Heart right ventricle (tissue), 16 donors: Measurements from ENCODE around the gene SPTSSA. TPM values are rescaled to one million over a fixed set of nuclear protein-coding genes. Genes with fewer than 3 reads are reported as not detected.

ENCODE experiments used
- ATAC-seq, 8 donors: fragments of 200-7000 bp; cut with Tn5 transposase; one replicate each; pipeline ENCODE4 v1.9.1; 2020; ENCODE audit warnings: mild to moderate bottlenecking in 8 of 8, moderate library complexity in 8 of 8, moderate number of reproducible peaks in 1 of 8
- DNase-seq, 2 donors: peaks; one replicate each; pipeline ENCODE4 v3.0.0-alpha.2; 2020
- H3K27ac ChIP-seq, 10 donors: fragments of 200-600 bp; sonication (generic) in 2 of 10; one replicate each; pipeline versions ENCODE4 v1.5.0 to v1.8.0; 2020 to 2022; ENCODE audit warnings: mild to moderate bottlenecking in 3 of 10
- H3K27me3 ChIP-seq, 7 donors: fragments of 200-600 bp; one replicate each; pipeline ENCODE4 v1.8.0; 2021 to 2022; ENCODE audit warnings: mild to moderate bottlenecking in 2 of 7
- H3K36me3 ChIP-seq, 9 donors: fragments of 200-600 bp; sonication (generic) in 1 of 9; one replicate each; pipeline versions ENCODE4 v1.5.0 to v1.8.0; 2020 to 2022; ENCODE audit warnings: mild to moderate bottlenecking in 2 of 9
- H3K4me1 ChIP-seq, 9 donors: fragments of 200-600 bp; sonication (generic) in 1 of 9; one replicate each; pipeline versions ENCODE4 v1.5.0 to v1.8.0; 2020 to 2022; ENCODE audit warnings: mild to moderate bottlenecking in 4 of 9
- H3K4me3 ChIP-seq, 10 donors: fragments of 200-600 bp; sonication (generic) in 2 of 10; one replicate each; pipeline versions ENCODE4 v1.5.0 to v1.8.0; 2020 to 2022; ENCODE audit warnings: mild to moderate bottlenecking in 7 of 10, moderate library complexity in 2 of 10
- H3K9me3 ChIP-seq, 11 donors: fragments of 200-600 bp in 10 of 11; sonication (generic) in 2 of 11; one replicate each; pipeline versions ENCODE4 v1.5.0 to v1.8.0; 2013 to 2022; ENCODE audit warnings: mild to moderate bottlenecking in 2 of 11, control low read depth in 1 of 11, moderate library complexity in 1 of 11
- CTCF ChIP-seq, 9 donors: fragments of 200-600 bp; sonication (generic) in 2 of 9; IDR thresholded peaks; one replicate each; pipeline versions ENCODE4 v1.5.0 to v1.8.0; 2021 to 2022; ENCODE audit warnings: antibody characterized with exemption in 9 of 9, mild to moderate bottlenecking in 5 of 9, moderate library complexity in 1 of 9
- WGBS, 2 donors: extraction: QIAGEN DNeasy Blood & Tissue Kit; methylation state at CpG; one replicate each; pipeline ENCODE4 v1.1.7; 2013; ENCODE audit warnings: inconsistent platforms in 1 of 2; 5-methylcytosine and 5-hydroxymethylcytosine counted together
- intact Hi-C, 10 donors: fragments of 100-400 bp; cut with DNase I; formaldehyde crosslinking; loops; one replicate each; pipeline versions ENCODE4 v1.11.1 to v1.14.2; 2022
- polyA plus RNA-seq, 2 donors: library from polyadenylated mRNA; stranded (reverse); fragments of 200-250 nt; gene quantifications; one replicate each; pipeline ENCODE4 v1.2.3, GENCODE V29; 2013
- total RNA-seq, 10 donors: library from RNA; stranded (reverse); fragmentation: NEBNext Ultra II Directional in 3 of 10; extraction: Animal tissue kit (Norgen Biotek cat#: 25700) in 3 of 10; gene quantifications; one replicate each; pipeline versions ENCODE4 v1.2.1 to v1.2.4, GENCODE V29; 2021 to 2023
- donor health status: Arrhythmogenic right ventricular cardiomyopathy.
- donor health status: ischemic (EF 13 %, LVEDD 7.1; RV severe dilation, severe dysfunction).
- donor health status: healthy with polysubstance abuse.
- donor health status: DM: no; HTN: yes; CAD: no.
- donor health status: DM: no; HTN: no; CAD: no.
- donor health status: ischemic (EF 25% LVEDD 6.9; RV normal size, moderate dysfunction).
- donor health status: ischemic (EF 25% LVEDD 5.7; RV mildly dilated, moderate dysfunction).
- donor health status: healthy.
- donor health status: DM: yes; HTN: yes; CAD: no.
- donor health status: Ischemic cardiomyopathy.
- donor health status: ischemic (EF 35%, LVEDD 5.7; RV mildly dilated, moderate dysfunction).
- donor health status: nonischemic (EF 11% LVEDD 7.7; RV severe dilation, severe dysfunction).
- donor health status: DM: yes; HTN: yes; CAD: no.
- donor health status: PGD.
- donor health status: ischemic (EF 29% LVEDD 5.4; RV normal size, mild dysfunction).
- donor health status: nonischemic (EF 23%, LVEDD 6.1; RV moderate dilation, normal function).

SPTSSA gene
- total and polyA plus RNA-seq, 12 donors, result 9.7 to 30.7 (median 12.8) TPM

GRCh38 chr14:34502545-34503225 is 40.6 kb upstream of the SPTSSA start:
- peak in 1 of 8 donors; percentile 28 for ATAC-seq
- Histone ChIP-seq H3K36me3 (no peaks in the 10 kb centered on the region), H3K27ac (peak overlapping the region in 2 of 10 donors; percentile 12 to 47), H3K9me3 (no peaks in the 10 kb centered on the region), H3K4me3 (no peak overlapping the region), H3K4me1 (peaks cover 0 to 13% (median 4%) of the 10 kb centered on the region in 9 donors), H3K27me3 (no peaks in the 10 kb centered on the region)
- no peak for DNase-seq
- TF ChIP-seq CTCF (IDR thresholded peaks at IDR 0.05), result no peak
- WGBS, 2 donors, result 46 to 56% methylated on average over 2 of the region's 2 CpGs
- intact Hi-C loops, result loop anchor here in 1 of 10 donors (5.0 kb wide), 1 partner anchor 35 kb away; the partner anchor contains the start of gene EAPP

- Histone ChIP-seq H3K4me1 (peaks cover 0 to 13% (median 7%) of the 10 kb centered on the region in 9 donors), H3K9me3 (no peaks in the 10 kb centered on the region), H3K27me3 (no peaks in the 10 kb centered on the region), H3K36me3 (no peaks in the 10 kb centered on the region), H3K27ac (peak overlapping the region in 2 of 10 donors; percentile 12 to 47), H3K4me3 (no peak overlapping the region)
- intact Hi-C loops, result loop anchor here in 1 of 10 donors (5.0 kb wide), 1 partner anchor 35 kb away; the partner anchor contains the start of gene EAPP
- 80 to 81% methylated on average over 2 of the region's 2 CpGs for WGBS, 2 donors
- no peak for ATAC-seq
- no peak for DNase-seq
- TF ChIP-seq CTCF (IDR thresholded peaks at IDR 0.05), result no peak
Measured at GRCh38 chr14:34502001-34502400, 40.0 kb upstream of the SPTSSA start.

GRCh38 chr14:34501004-34501580 is 39.1 kb upstream of the SPTSSA start:
- Histone ChIP-seq H3K9me3 (no peaks in the 10 kb centered on the region), H3K36me3 (no peaks in the 10 kb centered on the region), H3K4me3 (no peak overlapping the region), H3K27me3 (no peaks in the 10 kb centered on the region), H3K27ac (no peak overlapping the region), H3K4me1 (peaks cover 0 to 20% (median 7%) of the 10 kb centered on the region in 9 donors)
- WGBS, 2 donors, result 96% methylated on average over 4 to 5 of the region's 5 CpGs
- ATAC-seq, result no peak
- TF ChIP-seq CTCF (IDR thresholded peaks at IDR 0.05), result no peak
- no peak for DNase-seq
- intact Hi-C loops, result loop anchor here in 1 of 10 donors (5.0 kb wide), 1 partner anchor 36 kb away; the partner anchor contains the start of gene EAPP

- intact Hi-C loops, result loop anchor here in 6 of 10 donors (5.0 to 10.0 kb wide), 3 partner anchors 134 to 167 kb away; no protein-coding TSS in a partner anchor
- no peaks in the 10 kb centered on the region for H3K27me3 ChIP-seq
- H3K27ac ChIP-seq, result no peak overlapping the region
- TF ChIP-seq CTCF (IDR thresholded peaks at IDR 0.05), result peak; percentile 16 to 53 (median 43)
- DNase-seq (no peak), ATAC-seq (no peak)
- H3K36me3 ChIP-seq, result no peaks in the 10 kb centered on the region
- 91 to 93% methylated on average over 6 of the region's 6 CpGs for WGBS, 2 donors
- no peak overlapping the region for H3K4me3 ChIP-seq
- H3K9me3 ChIP-seq, result no peaks in the 10 kb centered on the region
- H3K4me1 ChIP-seq, result peaks cover 0 to 23% (median 7%) of the 10 kb centered on the region in 9 donors
Measured at GRCh38 chr14:34498684-34499412, 36.8 kb upstream of the SPTSSA start.
